Endothelial cell of umbilical vein (primary cell): ENCODE measurements around the gene ARG1. TPM values are rescaled to one million over a fixed set of nuclear protein-coding genes. Genes with fewer than 3 reads are reported as not detected.

ENCODE experiments used
- BruUV-seq: library from RNA; stranded (reverse); fragments of 400-500 nt; replicated peaks from 2 replicates; lab custom pipeline; 2021; lab: Mats Ljungman, UMichigan
- CTCF ChIA-PET: fragments of 300-600, 350-600 bp; sonication (Branson Sonifier 250); formaldehyde crosslinking; loops from one replicate; lab custom pipeline; 2021; ENCODE audit warnings: antibody characterized with exemption, inconsistent platforms; lab: Charles Lee
- POLR2A ChIA-PET: fragments of 300-600, 350-600 bp; sonication (Branson Sonifier 250); formaldehyde crosslinking; loops from one replicate; lab custom pipeline; 2021; ENCODE audit warnings: antibody characterized with exemption, inconsistent platforms; lab: Charles Lee
- DNase-seq: peaks from one replicate; pipeline ENCODE4 v3.0.0-alpha.2; 2011; ENCODE audit warnings: low read depth, low spot score
- FAIRE-seq: peaks from 2 replicates; lab custom pipeline; 2011; peaks lifted over from hg19 to GRCh38; lab: Jason Lieb, UNC
- H2AFZ ChIP-seq: 2 replicates; pipeline ENCODE4 v1.6.0; 2012; ENCODE audit warnings: low read depth, low read length, control low read depth, inconsistent platforms
- H3K27ac ChIP-seq: 2 replicates; pipeline ENCODE4 v1.5.1; 2011; ENCODE audit warnings: low read depth, mild to moderate bottlenecking, control low read depth, low read length, moderate library complexity; ENCODE audit not compliant: insufficient read depth
- H3K27me3 ChIP-seq, 2 experiments: 2 replicates each; pipeline versions ENCODE4 v1.6.0 to v1.6.1; 2011; ENCODE audit warnings: low read length in 2 of 2, mixed read lengths in 1 of 2; ENCODE audit not compliant: control insufficient read depth in 2 of 2, insufficient read depth in 2 of 2
- H3K36me3 ChIP-seq, 2 experiments: 2 replicates in 1 of 2; 3 replicates in 1 of 2; pipeline ENCODE4 v1.5.1; 2011; ENCODE audit warnings: low read length in 2 of 2, mild to moderate bottlenecking in 1 of 2, moderate library complexity in 1 of 2; ENCODE audit not compliant: control insufficient read depth in 2 of 2, insufficient read depth in 2 of 2; ENCODE audit errors: extremely low read depth in 1 of 2
- H3K4me1 ChIP-seq: 3 replicates; pipeline ENCODE4 v1.5.1; 2011; ENCODE audit warnings: mild to moderate bottlenecking, low read length; ENCODE audit not compliant: control insufficient read depth, insufficient read depth; ENCODE audit errors: extremely low read depth
- H3K4me2 ChIP-seq: 2 replicates; pipeline ENCODE4 v1.6.1; 2011; ENCODE audit warnings: low read length, control low read depth, mixed read lengths; ENCODE audit not compliant: insufficient read depth
- H3K4me3 ChIP-seq, 3 experiments: fragments of 200-600 bp in 1 of 3; sonication (generic), shearing (Covaris generic) in 1 of 3; replicated peaks in 1 of 3; 2 replicates each; pipeline ENCODE4 v1.5.1; 2011 to 2016; ENCODE audit warnings: control low read depth in 3 of 3, low read length in 3 of 3, mild to moderate bottlenecking in 2 of 3, inconsistent platforms in 1 of 3, low read depth in 1 of 3, moderate library complexity in 1 of 3; ENCODE audit not compliant: insufficient read depth in 1 of 3
- H3K79me2 ChIP-seq: 2 replicates; pipeline ENCODE4 v1.6.0; 2012; ENCODE audit warnings: low read length, inconsistent platforms; ENCODE audit not compliant: control insufficient read depth, insufficient read depth
- H3K9ac ChIP-seq: replicated peaks from 2 replicates; pipeline ENCODE3; 2011; ENCODE audit warnings: low read length, control low read depth; ENCODE audit not compliant: insufficient read depth; ENCODE audit errors: extremely low read depth
- H3K9me1 ChIP-seq: replicated peaks from 3 replicates; pipeline ENCODE4 v1.6.0; 2011; ENCODE audit warnings: mild to moderate bottlenecking, low read length; ENCODE audit not compliant: control insufficient read depth, insufficient read depth; ENCODE audit errors: extremely low read depth
- H3K9me3 ChIP-seq: replicated peaks from 2 replicates; pipeline ENCODE4 v1.5.1; 2012; ENCODE audit warnings: low read length, inconsistent platforms; ENCODE audit not compliant: control insufficient read depth, insufficient read depth
- H4K20me1 ChIP-seq: replicated peaks from 2 replicates; pipeline ENCODE3; 2011; ENCODE audit warnings: mild to moderate bottlenecking, low read length; ENCODE audit not compliant: control insufficient read depth, insufficient read depth; ENCODE audit errors: extremely low read depth
- CTCF ChIP-seq, 2 donors: IDR thresholded peaks; 1 replicate in 1 of 2; 2 replicates in 1 of 2; pipeline ENCODE4 v1.5.1; 2011; ENCODE audit warnings: low read length in 2 of 2, mild to moderate bottlenecking in 2 of 2, moderate library complexity in 2 of 2, control low read depth in 1 of 2, inconsistent platforms in 1 of 2, low read depth in 1 of 2; ENCODE audit not compliant: insufficient read depth in 1 of 2; ENCODE audit errors: extremely low read depth in 1 of 2
- EZH2 ChIP-seq: IDR thresholded peaks from 2 replicates; pipeline ENCODE4 v1.6.1; 2012; ENCODE audit warnings: borderline replicate concordance, low read depth, mild to moderate bottlenecking, moderate library complexity, low read length, inconsistent platforms; ENCODE audit not compliant: severe bottlenecking
- FOS ChIP-seq: IDR thresholded peaks from 2 replicates; pipeline ENCODE4 v1.6.1; 2011; ENCODE audit warnings: mild to moderate bottlenecking, low read length, moderate library complexity, borderline replicate concordance; ENCODE audit not compliant: insufficient read depth
- GATA2 ChIP-seq: IDR thresholded peaks from 2 replicates; pipeline ENCODE4 v1.7.0; 2011; ENCODE audit warnings: low read depth, mild to moderate bottlenecking, moderate library complexity, mixed read lengths, low read length; ENCODE audit not compliant: insufficient read length, insufficient read depth
- JUN ChIP-seq: IDR thresholded peaks from 2 replicates; pipeline ENCODE4 v1.6.1; 2011; ENCODE audit warnings: borderline replicate concordance, low read depth; ENCODE audit not compliant: insufficient read length, insufficient read depth
- MYC ChIP-seq: IDR thresholded peaks from one replicate; pipeline ENCODE4 v1.6.1; 2011; ENCODE audit warnings: mild to moderate bottlenecking, low read depth, low read length
- POLR2A ChIP-seq: IDR thresholded peaks from 2 replicates; pipeline ENCODE4 v1.6.1; 2012; ENCODE audit warnings: low read depth, mild to moderate bottlenecking, control low read depth, low read length
- POLR2AphosphoS5 ChIP-seq: IDR thresholded peaks from 2 replicates; pipeline ENCODE4 v1.6.1; 2012; ENCODE audit warnings: low read depth, mild to moderate bottlenecking, control low read depth, low read length, moderate library complexity; ENCODE audit not compliant: insufficient read depth
- dilution Hi-C: fragments of 300-500 bp; cut with MboI; formaldehyde crosslinking; loops from one replicate; pipeline ENCODE4 v1.15.0; 2019; ENCODE audit warnings: low sequenced_read_pairs; ENCODE audit not compliant: extremely low pct_ligation_motif_present
- intact Hi-C: fragments of 100-400 bp; cut with micrococcal nuclease; formaldehyde crosslinking; loops from one replicate; pipeline ENCODE4 v1.10.0; 2022
- polyA plus RNA-seq, 4 experiments: library from polyadenylated mRNA; depleted of rRNA in 3 of 4; stranded (reverse) in 3 of 4; unstranded in 1 of 4; fragments of >200 nt; gene quantifications; 2 replicates each; pipeline versions ENCODE4 v1.2.1 to v1.2.3, GENCODE V29; 2011 to 2012; ENCODE audit warnings: missing spikeins in 1 of 4
- total RNA-seq: library from RNA; stranded (reverse); gene quantifications from 2 replicates; pipeline ENCODE4 v1.2.3, GENCODE V29; 2021
- TF ChIP-seq, protein P1 (sequence below): IDR thresholded peaks from 2 replicates; pipeline ENCODE4 v1.6.1; 2011; ENCODE audit not compliant: insufficient read depth, insufficient read length

The ARG1 gene
- total and polyA plus RNA-seq, 2 donors (not counting 3 experiments of a cell fraction or from before 2014, with no cell fraction given): not detected

GRCh38 chr6:131581523-131581922 lies 8.5 kb downstream of the ARG1 start:
- no peaks in the 10 kb centered on the region for H3K9me1 ChIP-seq
- no peaks in the 10 kb centered on the region for H4K20me1 ChIP-seq
- H3K27me3 ChIP-seq: no peaks in the 10 kb centered on the region
- no peak overlapping the region for H3K9ac ChIP-seq
- no peaks in the 10 kb centered on the region for H3K9me3 ChIP-seq
- CTCF ChIA-PET: no interaction called here
- DNase-seq: no peak
- intact Hi-C loops: no loop called here
- H3K4me3 ChIP-seq: no peak overlapping the region
- BruUV-seq: no TSS peak
- no peak overlapping the region for H3K27ac ChIP-seq
- no peak overlapping the region for H3K4me2 ChIP-seq
- H3K4me1 ChIP-seq: no peaks in the 10 kb centered on the region
- H3K79me2 ChIP-seq: no peaks in the 10 kb centered on the region
- H2AFZ ChIP-seq: no peak overlapping the region
- no peak for TF ChIP-seq FOS
- no peak for TF ChIP-seq JUN
- TF ChIP-seq POLR2A: no peak
- TF ChIP-seq EZH2: no peak
- TF ChIP-seq CTCF (IDR thresholded peaks at IDR 0.05; ENCODE audit: extremely low read depth in 1 of 2, insufficient read depth in 1 of 2, low read depth in 1 of 2, low read length in 2 of 2): no peak
- no peak for TF ChIP-seq POLR2AphosphoS5
- no peak for TF ChIP-seq GATA2
- TF ChIP-seq, protein P1, sequence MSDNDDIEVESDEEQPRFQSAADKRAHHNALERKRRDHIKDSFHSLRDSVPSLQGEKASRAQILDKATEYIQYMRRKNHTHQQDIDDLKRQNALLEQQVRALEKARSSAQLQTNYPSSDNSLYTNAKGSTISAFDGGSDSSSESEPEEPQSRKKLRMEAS: no peak
- TF ChIP-seq MYC: no peak
- dilution Hi-C loops: no loop called here
- FAIRE-seq: no peak
- POLR2A ChIA-PET: no interaction called here
- peaks cover 4 to 7% of the 10 kb centered on the region in 2 experiments for H3K36me3 ChIP-seq
